Neural progenitor cell (in vitro differentiated cells): ENCODE results near the gene MAD1L1. TPM values are rescaled to one million over a fixed set of nuclear protein-coding genes. Genes with fewer than 3 reads are reported as not detected.

Source experiments
- DNase-seq: peaks from one replicate; pipeline ENCODE4 v3.0.0-alpha.2; 2016; ENCODE audit warnings: low spot score
- H2AFZ ChIP-seq: fragments of 200-600 bp; sonication (generic); replicated peaks from 2 replicates; pipeline ENCODE4 v1.6.1; 2016; ENCODE audit warnings: antibody characterized with exemption
- H3F3A ChIP-seq: fragments of 200-600 bp; sonication (generic); 2 replicates; pipeline ENCODE4 v1.6.1; 2016; ENCODE audit warnings: antibody characterized with exemption, low read depth
- H3K27ac ChIP-seq: fragments of 200-600 bp; sonication (generic); 2 replicates; pipeline ENCODE4 v1.5.1; 2016; ENCODE audit warnings: mild to moderate bottlenecking
- H3K27me3 ChIP-seq: fragments of 200-600 bp; sonication (generic); 2 replicates; pipeline ENCODE4 v1.6.1; 2016; ENCODE audit warnings: mild to moderate bottlenecking, moderate library complexity
- H3K36me3 ChIP-seq: fragments of 200-600 bp; sonication (generic); 2 replicates; pipeline ENCODE4 v1.5.1; 2016
- H3K4me1 ChIP-seq: fragments of 200-600 bp; sonication (generic); 2 replicates; pipeline ENCODE4 v1.6.1; 2016; ENCODE audit warnings: mixed run types
- H3K4me2 ChIP-seq: fragments of 200-600 bp; sonication (generic); 2 replicates; pipeline ENCODE4 v1.6.1; 2016
- H3K4me3 ChIP-seq: fragments of 200-600 bp; sonication (generic); 2 replicates; pipeline ENCODE4 v1.5.1; 2016
- H3K79me2 ChIP-seq: fragments of 200-600 bp; sonication (generic); 2 replicates; pipeline ENCODE4 v1.6.1; 2016; ENCODE audit warnings: low read depth
- H3K9ac ChIP-seq: fragments of 200-600 bp; sonication (generic); 2 replicates; pipeline ENCODE4 v1.6.1; 2016
- H3K9me3 ChIP-seq: fragments of 200-600 bp; sonication (generic); 2 replicates; pipeline ENCODE4 v1.5.1; 2016; ENCODE audit warnings: low read depth
- H4K20me1 ChIP-seq: fragments of 200-600 bp; sonication (generic); 2 replicates; pipeline ENCODE4 v1.6.1; 2016; ENCODE audit warnings: low read depth
- H3K27ac Mint-ChIP-seq: 3 replicates; pipeline ENCODE4 v1.8.0; 2021; ENCODE audit warnings: mixed read lengths
- H3K27me3 Mint-ChIP-seq: 2 replicates; pipeline ENCODE4 v1.8.0; 2022; ENCODE audit warnings: low read depth, mild to moderate bottlenecking, inconsistent platforms, moderate library complexity, mixed read lengths; ENCODE audit not compliant: insufficient read depth
- H3K36me3 Mint-ChIP-seq: 3 replicates; pipeline ENCODE4 v1.8.0; 2021; ENCODE audit warnings: mixed read lengths
- H3K4me1 Mint-ChIP-seq: 3 replicates; pipeline ENCODE4 v1.8.0; 2021; ENCODE audit warnings: mixed read lengths
- H3K4me3 Mint-ChIP-seq: 3 replicates; pipeline ENCODE4 v1.8.0; 2021; ENCODE audit warnings: mild to moderate bottlenecking, moderate library complexity, mixed read lengths
- H3K9me3 Mint-ChIP-seq: 3 replicates; pipeline ENCODE4 v1.8.0; 2020; ENCODE audit warnings: mixed read lengths
- CTCF ChIP-seq: fragments of 200-600 bp; sonication (generic); IDR thresholded peaks from 2 replicates; pipeline ENCODE4 v1.5.1; 2017; ENCODE audit warnings: antibody characterized with exemption, mild to moderate bottlenecking
- EZH2 ChIP-seq: fragments of 200-600 bp; sonication (generic); IDR thresholded peaks from 2 replicates; pipeline ENCODE4 v1.6.1; 2017; ENCODE audit warnings: antibody characterized with exemption, mild to moderate bottlenecking, moderate library complexity
- EZH2phosphoT487 ChIP-seq: fragments of 200-600 bp; sonication (generic); IDR thresholded peaks from 2 replicates; pipeline ENCODE4 v1.6.1; 2017; ENCODE audit warnings: antibody characterized with exemption
- total RNA-seq: library from RNA; depleted of rRNA; stranded (reverse); fragments of >200 nt; gene quantifications from 2 replicates; pipeline ENCODE4 v1.2.3, GENCODE V29; 2015; ENCODE audit warnings: low replicate concordance

Gene MAD1L1
- total RNA-seq, 1 donor from 2014 or later: 23.7 TPM

- no peak overlapping the region for H3K27ac Mint-ChIP-seq
- H3K36me3 Mint-ChIP-seq: peaks cover 18% of the 10 kb centered on the region
- H3K4me3 ChIP-seq: no peak overlapping the region
- H3K9me3 ChIP-seq: no peaks in the 10 kb centered on the region
- H3K79me2 ChIP-seq: no peaks in the 10 kb centered on the region
- no peaks in the 10 kb centered on the region for H3K4me1 ChIP-seq
- no peak overlapping the region for H3K9ac ChIP-seq
- H3K9me3 Mint-ChIP-seq: no peaks in the 10 kb centered on the region
- no peaks in the 10 kb centered on the region for H4K20me1 ChIP-seq
- H3K27ac ChIP-seq: no peak overlapping the region
- H3K36me3 ChIP-seq: no peaks in the 10 kb centered on the region
- TF ChIP-seq CTCF: no peak
- no peak for TF ChIP-seq EZH2phosphoT487
- no peak for TF ChIP-seq EZH2
- no peak overlapping the region for H2AFZ ChIP-seq
- H3F3A ChIP-seq: no peaks in the 10 kb centered on the region
- no peak for DNase-seq
- H3K4me1 Mint-ChIP-seq: peaks cover 13% of the 10 kb centered on the region
- no peak overlapping the region for H3K4me3 Mint-ChIP-seq
- no peaks in the 10 kb centered on the region for H3K27me3 ChIP-seq
- H3K27me3 Mint-ChIP-seq: peaks cover 2% of the 10 kb centered on the region
- no peak overlapping the region for H3K4me2 ChIP-seq
Measured at GRCh38 chr7:2090526-2091520, 141.9 kb downstream of the MAD1L1 start.

- H3K9me3 Mint-ChIP-seq: no peaks in the 10 kb centered on the region
- H2AFZ ChIP-seq: no peak overlapping the region
- no peak overlapping the region for H3K4me3 ChIP-seq
- no peaks in the 10 kb centered on the region for H3F3A ChIP-seq
- H3K27ac Mint-ChIP-seq: no peak overlapping the region
- no peaks in the 10 kb centered on the region for H3K79me2 ChIP-seq
- TF ChIP-seq CTCF (no peak), EZH2 (no peak), EZH2phosphoT487 (no peak)
- no peaks in the 10 kb centered on the region for H4K20me1 ChIP-seq
- H3K27me3 ChIP-seq: no peaks in the 10 kb centered on the region
- H3K4me3 Mint-ChIP-seq: no peak overlapping the region
- H3K36me3 Mint-ChIP-seq: peaks cover 21% of the 10 kb centered on the region
- no peaks in the 10 kb centered on the region for H3K27me3 Mint-ChIP-seq
- H3K36me3 ChIP-seq: no peaks in the 10 kb centered on the region
- no peaks in the 10 kb centered on the region for H3K9me3 ChIP-seq
- no peak overlapping the region for H3K4me2 ChIP-seq
- no peak overlapping the region for H3K27ac ChIP-seq
- H3K4me1 Mint-ChIP-seq: peaks cover 6% of the 10 kb centered on the region
- DNase-seq: no peak
- H3K4me1 ChIP-seq: no peaks in the 10 kb centered on the region
- no peak overlapping the region for H3K9ac ChIP-seq
Measured at GRCh38 chr7:2088801-2089200, 143.9 kb downstream of the MAD1L1 start.

- H3K27ac Mint-ChIP-seq: no peak overlapping the region
- Histone ChIP-seq H3K4me1 (peaks cover 2% of the 10 kb centered on the region), H4K20me1 (no peaks in the 10 kb centered on the region), H3K36me3 (no peaks in the 10 kb centered on the region), H2AFZ (no peak overlapping the region), H3K27me3 (no peaks in the 10 kb centered on the region), H3K9ac (no peak overlapping the region), H3K79me2 (no peaks in the 10 kb centered on the region), H3K9me3 (no peaks in the 10 kb centered on the region), H3F3A (no peaks in the 10 kb centered on the region), H3K4me3 (no peak overlapping the region), H3K4me2 (no peak overlapping the region), H3K27ac (no peak overlapping the region)
- TF ChIP-seq CTCF (no peak), EZH2 (no peak), EZH2phosphoT487 (no peak)
- H3K36me3 Mint-ChIP-seq: peaks cover 20% of the 10 kb centered on the region
- H3K27me3 Mint-ChIP-seq: peaks cover 2% of the 10 kb centered on the region
- H3K4me3 Mint-ChIP-seq: no peak overlapping the region
- DNase-seq: no peak
- no peaks in the 10 kb centered on the region for H3K9me3 Mint-ChIP-seq
- H3K4me1 Mint-ChIP-seq: peaks cover 9% of the 10 kb centered on the region
Measured at GRCh38 chr7:2087744-2088143, 145.0 kb downstream of the MAD1L1 start.
